NCI-H187 treated with DMSO at 0.1 percent for 48 hours (cell line): ENCODE data around the gene AIRE.

Experiments used
- DNase-seq: peaks from one replicate; lab custom pipeline; 2025; lab: John Stamatoyannopoulos, UW

AIRE gene

DNA sequence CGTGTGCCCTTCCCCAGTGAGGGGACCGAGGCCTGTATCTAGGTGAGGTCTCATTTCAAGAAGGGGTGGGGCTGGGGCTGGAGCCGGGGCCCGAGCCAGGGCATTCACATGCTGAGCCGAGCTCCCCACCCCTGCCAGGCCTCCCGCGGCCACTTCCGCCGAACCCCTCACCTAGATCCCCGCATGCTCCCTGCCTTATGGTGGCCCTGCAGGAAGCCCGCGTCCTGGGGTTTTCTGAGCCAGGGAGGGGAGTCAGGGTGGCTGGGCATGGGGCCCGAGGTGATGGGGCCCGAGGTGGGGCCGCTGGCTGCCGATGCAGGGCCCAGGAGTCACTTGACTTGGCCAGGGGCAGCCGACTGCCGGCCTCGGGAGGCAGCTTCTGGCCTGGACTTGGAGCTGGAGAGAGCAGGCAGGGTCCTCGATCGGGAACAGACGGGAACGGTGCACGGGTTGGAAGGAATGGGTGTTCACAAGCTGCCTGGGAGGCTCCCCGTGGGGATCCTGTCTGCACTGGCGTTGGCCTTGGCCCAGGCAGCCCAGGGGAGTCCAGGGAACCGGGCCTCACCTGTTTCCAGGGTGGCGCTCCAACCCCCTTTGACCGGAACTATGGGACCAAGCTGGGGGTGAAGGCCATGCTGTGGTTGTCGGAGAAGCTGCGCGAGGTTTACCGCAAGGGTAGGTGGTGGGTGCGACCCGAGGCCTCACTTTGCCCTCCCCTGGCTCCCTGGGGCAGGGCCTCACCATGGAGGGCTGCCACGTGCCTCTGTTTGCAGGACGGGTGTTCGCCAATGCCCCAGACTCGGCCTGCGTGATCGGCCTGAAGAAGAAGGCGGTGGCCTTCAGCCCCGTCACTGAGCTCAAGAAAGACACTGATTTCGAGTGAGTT is 40.0 kb downstream of the AIRE start:
- no peak for DNase-seq

DNA sequence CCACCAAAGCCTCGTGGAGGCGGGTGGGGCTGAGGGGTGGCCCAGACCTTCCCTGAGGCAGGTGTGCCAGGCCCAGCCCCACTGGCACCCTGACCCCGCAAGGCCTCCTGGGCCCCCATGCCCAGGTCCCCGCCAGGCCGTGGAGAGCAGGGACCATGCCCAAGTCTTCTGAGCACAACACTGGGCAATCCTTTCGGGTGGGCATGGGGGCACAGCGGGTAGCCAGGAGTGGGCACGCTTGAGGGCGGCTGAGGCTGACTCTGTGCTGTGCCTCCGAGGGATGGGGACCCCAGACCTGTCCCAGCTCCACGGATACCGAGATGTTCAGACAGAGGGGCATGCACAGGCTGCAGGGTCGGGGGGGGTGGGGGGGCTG is 40.6 kb downstream of the AIRE start:
- no peak for DNase-seq

DNA sequence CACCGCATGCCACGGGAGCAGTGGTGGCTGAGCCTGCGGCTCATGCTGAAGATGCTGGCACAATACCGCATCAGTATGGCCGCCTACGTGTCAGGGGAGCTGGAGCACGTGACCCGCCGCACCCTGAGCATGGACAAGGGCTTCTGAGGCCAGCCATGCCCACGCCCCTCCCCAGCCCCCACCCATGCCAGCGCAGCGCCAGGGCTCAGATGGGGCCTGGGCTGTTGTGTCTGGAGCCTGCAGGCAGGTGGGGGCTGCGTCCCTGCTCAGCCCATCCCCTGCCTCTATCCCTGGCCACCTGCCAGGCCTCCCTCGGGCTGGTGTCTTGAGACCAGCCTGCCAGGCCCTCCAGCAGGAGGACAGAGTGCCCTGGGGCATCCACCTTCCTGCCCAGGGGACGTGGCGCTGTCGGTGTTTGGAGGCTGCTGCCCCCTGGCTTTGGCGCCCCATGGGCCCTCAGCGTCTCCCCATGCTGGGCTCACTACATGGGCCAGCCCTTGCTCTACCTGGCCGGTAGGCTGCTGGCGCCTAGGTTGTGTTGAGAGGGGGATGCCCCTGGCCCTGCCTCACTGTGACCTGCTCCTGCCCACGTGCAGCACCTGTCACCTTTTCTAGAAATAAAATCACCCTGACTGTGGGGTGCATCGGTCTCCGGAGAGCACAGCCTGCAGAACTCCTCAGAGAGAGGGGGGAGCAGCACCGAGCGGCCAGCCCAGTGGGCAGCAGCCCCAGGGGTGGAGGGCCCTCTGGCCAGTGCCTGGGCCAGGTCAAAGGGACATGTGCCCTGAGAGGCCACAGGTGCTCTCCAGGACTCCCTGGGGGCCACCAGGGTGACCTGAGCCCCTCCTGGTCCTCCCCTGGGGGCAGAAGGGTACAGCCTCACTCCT is 41.3 kb downstream of the AIRE start:
- DNase-seq, result no peak

DNA sequence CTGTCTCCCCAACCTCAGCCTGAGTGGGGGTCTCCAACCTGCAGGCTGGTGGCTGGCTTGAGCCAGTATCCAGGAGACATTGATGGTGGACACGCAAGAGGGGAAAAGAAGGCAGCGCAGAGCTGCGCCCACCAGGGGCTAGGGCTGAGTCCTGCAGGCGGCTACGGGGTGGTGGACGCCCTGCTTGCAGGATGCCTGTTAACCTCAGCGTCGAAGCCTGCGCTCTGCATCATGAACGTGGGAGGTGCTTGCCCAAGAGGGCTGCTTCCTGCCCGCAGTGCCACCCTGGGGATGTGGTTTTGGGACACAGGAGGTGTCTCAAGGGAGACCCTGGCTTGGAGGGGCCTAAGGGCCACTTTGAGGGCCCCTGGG is 41.9 kb downstream of the AIRE start:
- DNase-seq, result no peak

DNA sequence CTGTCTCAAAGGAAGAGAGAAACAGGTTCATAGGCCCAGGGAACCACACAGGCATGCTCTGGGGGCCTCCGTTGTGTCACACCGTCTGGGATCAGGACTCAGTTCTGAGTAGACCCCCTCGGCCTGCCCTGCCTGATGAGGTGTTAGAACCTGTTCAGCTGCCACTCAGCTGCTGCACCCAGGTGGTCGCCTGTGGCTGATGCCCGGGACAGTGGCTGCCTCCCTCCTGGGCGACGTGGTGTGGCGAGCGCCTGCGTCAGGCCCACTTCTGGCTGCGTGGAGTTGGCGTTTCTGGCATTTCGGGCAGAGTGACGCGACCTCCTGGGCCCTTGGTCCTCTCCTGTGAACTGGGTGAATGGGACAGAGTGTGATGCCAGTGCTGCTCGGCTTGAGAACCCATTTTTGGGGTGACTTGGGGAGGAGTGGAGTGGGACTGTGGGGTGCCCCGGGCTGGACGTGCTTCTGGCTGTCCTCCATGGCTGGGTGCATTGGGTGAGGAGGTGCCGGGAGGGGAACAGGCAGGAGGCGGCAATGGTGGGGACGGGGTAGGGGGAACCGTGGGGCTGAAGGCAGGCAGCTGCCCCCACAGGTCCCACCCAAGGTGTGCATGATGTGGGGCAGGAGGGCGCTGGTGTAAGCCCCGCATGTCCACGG is 42.7 kb downstream of the AIRE start:
- DNase-seq, result no peak

DNA sequence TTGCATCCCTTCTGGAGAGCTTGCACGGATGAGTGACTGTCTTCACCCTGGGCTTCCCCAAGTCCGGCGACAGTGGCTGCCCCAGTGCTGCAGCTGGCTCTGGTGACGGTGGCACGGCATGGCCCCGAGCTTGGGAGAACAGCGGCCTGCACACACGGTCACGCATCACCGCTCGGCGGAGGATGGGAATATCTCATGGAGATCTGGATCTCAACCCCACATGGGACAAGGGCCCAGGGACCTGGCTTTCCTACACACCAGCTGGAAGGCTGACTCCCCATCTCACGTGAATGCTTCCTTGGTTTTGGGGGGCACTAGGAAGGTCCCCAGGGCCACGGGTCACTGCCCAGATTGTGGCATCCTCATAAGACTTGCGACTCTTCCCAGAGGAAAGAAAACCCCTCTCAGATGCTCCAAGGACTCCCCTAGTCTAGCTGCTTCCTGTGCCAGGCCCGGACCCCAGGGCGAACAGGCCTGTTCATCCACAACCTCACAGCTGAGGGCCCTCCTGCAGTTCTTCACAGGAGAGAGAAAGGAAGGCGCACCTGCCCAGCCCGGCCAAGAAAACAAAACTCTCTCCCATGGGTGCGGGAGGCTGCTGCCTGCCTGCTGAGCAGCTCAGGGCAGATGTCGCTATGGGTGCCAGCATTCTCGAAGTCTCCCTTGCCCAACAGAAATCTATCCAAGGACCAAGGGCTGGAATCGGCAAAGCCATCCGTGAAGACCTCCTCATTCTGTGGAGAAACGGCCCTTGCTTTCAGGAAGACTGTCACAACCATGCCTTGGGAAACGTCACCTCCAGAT is 43.6 kb downstream of the AIRE start:
- DNase-seq, result no peak

DNA sequence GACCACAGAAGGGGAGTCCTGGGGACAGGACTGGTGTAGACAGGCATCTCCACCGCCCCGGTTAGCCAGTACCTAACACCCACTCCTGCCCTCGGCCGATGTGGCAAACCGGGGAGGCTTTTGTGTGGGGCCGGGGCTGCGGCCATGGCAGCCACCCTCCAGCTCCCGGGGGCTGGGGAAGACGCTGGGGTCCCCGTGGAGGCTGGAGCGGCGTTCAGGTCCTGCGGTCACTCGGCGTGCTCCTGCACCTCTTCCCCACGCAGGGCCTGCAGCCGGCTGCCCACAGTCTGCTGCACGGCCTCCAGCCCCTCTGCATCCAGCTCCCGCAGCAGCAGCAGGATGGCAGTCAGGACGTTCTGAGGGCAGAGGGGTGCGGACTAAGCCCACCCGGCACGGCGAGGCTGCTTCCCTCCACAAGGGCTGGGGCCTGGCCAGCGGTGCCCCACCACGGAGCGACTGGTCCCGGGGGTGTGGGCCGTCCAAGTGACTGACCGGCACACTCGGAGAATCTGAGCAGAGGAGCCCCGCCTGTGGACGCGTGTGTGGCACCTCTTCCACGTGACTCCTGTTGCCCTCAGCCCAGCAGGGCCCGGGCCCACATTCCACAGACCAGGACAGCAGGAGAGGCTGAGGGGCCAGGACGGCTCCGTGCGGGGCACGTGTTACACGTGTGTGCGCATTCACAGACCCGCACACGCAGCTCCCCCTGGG is 44.5 kb downstream of the AIRE start:
- no peak for DNase-seq

DNA sequence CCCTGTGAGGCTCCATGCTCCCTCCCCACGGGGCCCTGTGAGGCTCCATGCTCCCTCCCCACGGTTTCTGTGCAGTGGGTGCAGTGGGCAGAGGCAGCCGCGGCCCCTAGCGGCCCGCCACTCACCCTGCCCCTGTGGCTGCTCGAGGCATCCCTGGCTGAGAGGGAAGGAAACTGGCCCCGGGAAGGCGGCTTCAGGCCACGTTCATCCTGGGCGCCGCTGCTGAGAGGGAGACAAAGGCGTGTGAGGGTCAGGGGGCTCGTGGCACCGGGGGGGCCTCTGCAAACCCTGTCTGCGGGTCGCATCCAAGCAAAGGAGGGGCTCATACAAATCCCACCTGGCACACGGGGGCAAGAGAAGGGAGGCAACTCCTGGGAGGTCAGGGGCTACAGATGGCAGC is 45.0 kb downstream of the AIRE start:
- no peak for DNase-seq

DNA sequence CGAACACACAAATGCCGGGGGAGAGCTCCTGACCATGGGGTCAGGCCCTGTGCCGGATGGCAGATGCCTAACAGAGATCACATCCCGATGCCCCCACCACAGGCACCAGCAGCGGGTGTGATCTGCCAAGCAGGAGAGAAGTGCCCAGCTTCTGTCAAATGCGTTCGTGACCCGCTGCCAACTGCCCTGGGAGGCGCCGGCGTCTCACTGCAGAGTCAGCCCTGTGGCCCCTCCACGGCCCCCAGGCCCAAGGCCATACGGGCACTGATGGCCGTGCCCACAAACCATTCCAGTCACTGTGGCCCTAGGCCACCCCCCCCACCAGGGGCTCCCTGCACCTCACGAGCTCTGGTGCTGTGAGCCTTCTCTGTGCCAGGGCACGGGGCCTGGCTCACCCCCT is 45.5 kb downstream of the AIRE start:
- no peak for DNase-seq

DNA sequence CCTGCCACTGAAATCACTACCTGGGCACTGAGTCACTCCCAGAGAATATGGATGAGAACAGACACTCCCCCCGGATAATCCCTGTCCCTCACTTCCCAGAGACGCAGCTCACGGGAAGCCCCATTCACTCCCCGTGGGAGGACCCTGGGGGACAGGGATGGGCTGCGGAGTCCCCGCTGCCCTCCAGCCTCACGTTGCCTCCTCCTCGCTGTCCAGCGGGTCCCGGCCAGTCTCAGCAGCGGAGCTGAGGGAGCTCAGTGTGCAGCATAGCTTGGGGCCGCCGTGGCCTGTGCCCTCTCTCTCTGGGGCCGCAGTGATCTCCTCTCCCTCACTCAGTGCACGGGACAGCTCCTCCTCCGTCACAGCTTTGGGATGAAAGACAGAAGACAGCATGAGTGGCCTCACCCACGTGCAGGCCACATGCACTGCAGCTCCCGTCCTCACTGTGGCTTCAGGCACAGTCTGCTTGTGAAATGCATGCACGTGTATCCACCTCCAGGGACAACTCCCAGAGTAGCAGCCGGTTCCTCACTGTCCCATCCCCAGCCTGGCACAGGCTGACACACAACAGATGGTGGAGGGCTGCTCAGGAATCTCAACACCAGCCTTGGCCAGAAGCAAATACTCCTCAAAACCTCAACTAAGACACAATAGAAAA is 46.1 kb downstream of the AIRE start:
- no peak for DNase-seq

DNA sequence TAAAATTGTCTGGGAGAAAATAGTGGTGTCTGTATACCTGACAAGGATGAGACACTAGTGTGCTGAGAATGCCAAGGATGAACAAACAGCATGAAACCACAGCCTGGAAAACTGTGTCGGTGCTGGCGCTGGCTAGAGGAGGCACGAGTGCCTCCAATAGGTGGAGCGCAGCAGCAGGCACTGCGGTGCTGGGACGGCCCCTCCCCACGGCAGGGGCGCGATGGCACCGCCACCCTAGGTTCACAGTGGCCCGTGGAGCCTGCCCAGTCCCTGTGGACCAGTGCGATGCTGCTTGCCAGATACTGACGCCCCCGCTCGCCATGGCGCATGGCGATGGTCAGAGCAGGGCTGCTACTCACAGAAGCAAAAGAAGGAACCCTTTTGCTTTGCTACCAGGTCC is 46.7 kb downstream of the AIRE start:
- no peak for DNase-seq

DNA sequence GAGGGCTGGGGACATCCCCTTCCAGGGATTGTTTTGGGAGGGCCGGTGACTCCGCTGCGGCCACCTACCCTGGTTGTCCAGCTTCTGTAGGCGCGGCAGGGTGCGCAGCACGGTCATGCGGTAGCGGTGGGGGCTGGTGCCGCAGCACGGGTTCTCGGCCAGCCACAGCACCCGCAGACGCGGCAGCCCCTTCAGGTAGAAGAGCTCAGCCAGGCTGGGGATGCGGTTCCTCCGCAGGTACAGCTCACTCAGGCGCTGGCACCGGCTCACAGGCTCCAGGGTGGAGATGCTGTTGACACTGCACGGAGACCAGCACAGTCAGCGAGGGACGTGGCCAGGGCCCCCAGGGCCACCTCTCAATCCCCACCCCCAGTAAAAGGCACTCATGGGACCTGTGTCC is 47.3 kb downstream of the AIRE start:
- DNase-seq, result no peak

DNA sequence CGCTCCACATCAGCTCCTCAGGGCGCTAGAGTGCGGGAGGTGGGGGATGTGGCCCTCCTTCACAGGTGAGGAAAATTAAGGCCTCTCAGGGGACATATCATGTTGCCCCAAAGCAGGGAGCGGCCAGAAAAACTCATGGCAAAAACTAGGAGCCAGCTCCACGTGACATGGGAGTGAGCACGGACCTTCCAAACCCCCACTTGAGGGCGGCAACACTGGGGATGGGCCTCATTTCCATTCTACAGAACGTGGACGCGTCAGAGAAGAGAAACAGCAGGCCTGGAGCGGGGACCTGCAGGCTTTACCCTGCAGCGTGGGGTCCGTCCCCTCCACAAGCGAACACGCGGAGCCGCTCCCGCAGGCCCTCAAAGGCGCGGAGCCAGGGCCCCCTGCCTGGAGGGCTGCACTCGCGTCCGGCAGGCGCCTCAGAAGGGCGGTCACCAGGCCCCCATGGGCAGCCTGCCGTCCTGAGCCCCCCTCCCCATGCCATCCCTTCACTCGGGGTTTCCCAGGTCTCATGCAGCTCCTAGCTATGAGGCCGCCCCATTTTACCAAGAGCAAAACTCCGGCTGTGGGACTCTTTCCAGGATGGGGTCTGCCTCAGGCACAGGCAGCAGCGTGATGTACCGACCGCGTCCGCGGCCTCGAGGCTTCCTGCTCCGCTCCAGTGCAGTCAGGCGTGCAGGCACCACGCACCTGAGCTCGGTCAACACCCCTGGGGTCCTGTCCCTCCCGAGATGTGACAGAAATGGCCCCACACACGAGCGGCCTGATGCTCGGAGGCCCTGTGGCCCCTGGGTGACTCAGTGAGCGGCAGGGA is 48.0 kb downstream of the AIRE start:
- DNase-seq, result no peak

DNA sequence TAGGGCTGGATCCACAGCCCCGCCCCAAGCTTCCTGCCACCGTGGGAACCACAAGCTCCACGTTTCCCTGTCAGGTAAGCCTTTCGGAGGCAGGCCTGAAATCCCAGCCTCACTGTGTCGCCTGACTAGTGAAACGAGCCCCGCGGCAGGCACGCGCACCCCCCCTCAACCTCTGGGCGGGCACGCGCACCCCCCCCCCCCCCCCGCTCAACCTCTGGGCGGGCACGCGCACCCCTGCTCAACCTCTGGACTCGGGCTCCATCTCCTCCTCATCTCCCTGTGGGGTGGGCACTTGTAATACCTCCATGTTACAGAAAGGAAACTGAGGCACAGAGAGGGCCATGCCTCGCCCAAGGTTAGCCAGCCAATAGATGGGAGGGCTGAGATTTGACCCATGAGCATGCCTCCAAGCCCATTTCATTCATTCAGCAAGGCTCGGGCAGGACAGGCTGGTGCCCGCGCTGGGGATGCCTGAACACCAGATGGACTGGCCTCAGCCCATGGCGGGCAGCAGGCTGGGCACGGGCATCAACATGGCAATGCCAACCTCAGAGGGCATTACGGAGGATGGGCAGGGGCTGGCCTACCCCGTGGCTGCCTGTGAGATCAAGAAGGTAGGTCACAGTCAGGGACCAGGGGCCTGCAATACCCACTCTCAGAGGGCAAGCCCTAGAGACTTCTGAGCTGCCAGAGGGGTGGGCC is 48.8 kb downstream of the AIRE start:
- no peak for DNase-seq

DNA sequence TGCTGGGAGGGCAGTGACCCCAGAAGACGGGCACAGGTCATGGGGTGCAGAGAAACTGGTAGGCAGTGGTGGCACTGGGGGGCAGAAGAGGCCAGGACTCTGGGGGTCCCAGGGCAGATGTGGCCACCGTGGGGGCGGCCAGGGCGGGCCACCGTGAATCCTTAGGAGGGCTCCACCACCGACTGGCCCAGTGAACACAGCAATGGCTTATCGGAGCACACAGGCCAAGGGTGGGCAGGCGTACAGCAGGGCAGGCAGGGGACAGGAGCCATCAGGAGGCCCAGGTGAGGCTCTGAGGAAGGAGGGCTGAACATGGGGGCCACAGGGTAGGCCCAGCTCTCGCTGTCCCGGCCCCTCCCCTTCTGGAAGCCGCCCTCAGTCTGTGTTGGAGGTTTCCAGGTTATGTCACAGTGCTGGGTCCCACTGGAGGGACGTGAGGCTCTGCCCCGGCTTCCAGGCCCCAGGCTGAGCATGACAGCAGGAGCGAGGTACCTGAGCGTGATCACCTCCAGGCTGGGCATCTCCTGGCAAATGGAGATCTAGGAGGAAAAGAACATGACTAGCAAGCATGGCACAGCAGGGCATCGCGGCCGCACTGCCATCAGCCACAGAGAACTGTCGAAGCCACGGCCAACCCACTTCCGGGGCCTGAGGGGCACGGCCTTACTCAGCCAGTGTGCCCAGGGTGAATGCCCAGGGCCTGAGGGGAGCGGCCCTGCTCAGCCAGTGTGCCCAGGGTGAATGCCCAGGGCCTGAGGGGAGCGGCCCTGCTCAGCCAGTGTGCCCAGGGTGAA is 49.8 kb downstream of the AIRE start:
- DNase-seq, result no peak

DNA sequence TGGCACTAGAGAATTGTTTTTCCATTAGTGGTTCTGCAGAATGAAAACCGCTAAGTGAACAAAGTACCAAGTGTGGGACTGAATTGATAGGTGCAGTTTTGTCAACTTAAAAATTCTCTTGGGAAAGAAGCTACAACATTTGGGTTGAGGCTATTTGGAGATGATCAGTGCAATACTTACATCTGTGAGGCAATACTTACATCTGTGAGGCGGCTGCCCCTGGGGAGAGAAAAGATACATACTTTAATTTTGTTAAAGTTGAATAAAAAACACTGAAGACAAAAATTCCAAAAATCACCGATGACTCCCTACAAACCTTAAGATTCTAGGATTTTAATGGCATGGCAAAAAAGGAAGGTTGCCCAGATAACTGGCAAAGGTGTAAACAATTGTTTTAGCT is 51.8 kb downstream of the AIRE start:
- no peak for DNase-seq

DNA sequence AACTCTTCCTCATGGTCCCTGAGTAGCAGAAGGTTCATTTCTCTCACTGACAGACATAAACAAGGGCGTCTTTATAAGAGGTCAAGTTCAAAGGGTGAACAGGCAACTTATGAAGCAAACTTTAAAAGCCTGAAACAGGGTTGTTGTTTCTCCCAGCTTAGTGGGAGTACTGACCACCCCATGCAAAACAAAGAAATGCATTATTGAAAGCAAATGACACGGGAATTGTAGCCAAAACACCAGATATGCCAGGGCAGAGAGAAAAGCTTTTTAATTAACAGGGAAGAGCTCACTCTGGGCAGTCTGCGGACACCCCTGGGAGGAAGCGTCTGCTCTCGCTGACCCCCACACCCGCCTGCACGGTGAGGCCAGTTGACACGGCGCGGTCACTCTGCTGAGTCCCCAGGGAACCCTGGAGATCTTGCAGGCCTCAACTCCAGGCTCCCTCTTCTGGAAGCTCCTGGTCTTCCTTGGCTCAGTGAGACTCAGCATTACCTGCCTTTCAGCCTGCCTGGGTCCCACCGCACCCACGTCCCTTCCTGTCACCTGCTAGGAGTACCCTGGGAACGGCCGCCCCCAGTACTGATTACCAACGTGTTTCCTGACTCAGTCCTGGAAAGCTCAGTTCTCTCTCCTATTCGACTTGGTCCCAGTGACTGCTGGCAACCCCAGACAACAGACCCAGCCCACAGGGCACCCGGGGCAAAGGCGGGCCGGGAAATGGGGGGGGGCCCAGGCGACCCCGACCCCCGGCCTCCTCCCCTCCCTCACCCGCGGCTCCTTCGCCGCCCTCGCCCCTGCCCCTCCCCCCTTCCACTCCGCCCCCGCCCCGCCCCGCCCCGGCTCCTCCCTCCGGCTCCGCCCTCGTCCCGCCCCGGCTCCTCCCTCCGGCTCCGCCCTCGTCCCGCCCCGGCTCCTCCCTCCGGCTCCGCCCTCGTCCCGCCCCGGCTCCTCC is 52.5 kb downstream of the AIRE start:
- no peak for DNase-seq
